ENCODE results near the gene HSF5. TPM values are rescaled to one million over a fixed set of nuclear protein-coding genes. Genes with fewer than 3 reads are reported as not detected.

Gene HSF5
- total and polyA plus RNA-seq, 2 of the 13 experiments (the other 11 are each of a cell fraction or from before 2014, with no cell fraction given) = not detected

GRCh38 chr17:58370716-58371115 is 117.5 kb downstream of the HSF5 start:
- in situ Hi-C loops (cut with HindIII; ENCODE audit: extremely low pct_ligation_motif_present, low pct_unique_long_range_greater_than_20kb) = no loop called here

More at GRCh38 chr17:58370716-58371115, 117.5 kb downstream of the HSF5 start:
- no TSS peak for BruUV-seq (replicated peaks)
- peaks cover 38 to 68% of the 10 kb centered on the region in 2 experiments for H3K36me3 ChIP-seq (replicated peaks in 1 of 2; ENCODE audit: control insufficient read depth in 1 of 2, insufficient read depth in 2 of 2, low read length in 2 of 2)
- DNase-seq (ENCODE audit: low spot score) (no peak), FAIRE-seq (no peak), ATAC-seq (no peak)
- ChIA-PET CTCF (ENCODE audit: low intra/inter-chr PET ratio, low total read pairs) (no interaction called here), POLR2A (interaction anchor here (1.8 to 12.9 kb wide), 7 partner anchors 10 to 45 kb away, joined by 6 to 458 read pairs (median 58); partner anchors contain the start of genes RNF43 and SUPT4H1)
- H3K27me3 ChIP-seq (ENCODE audit: control insufficient read depth in 1 of 2, insufficient read depth in 2 of 2, low read length in 2 of 2) = no peaks in the 10 kb centered on the region
- no peaks in the 10 kb centered on the region for H3K9me3 ChIP-seq (ENCODE audit: low read length)
- peaks cover 97% of the 10 kb centered on the region for H3K4me1 ChIP-seq (ENCODE audit: insufficient read depth, low read length)
- H3K79me2 ChIP-seq (ENCODE audit: insufficient read depth, low read length) = peaks cover 87% of the 10 kb centered on the region
- WGBS (ENCODE audit: low lambda C conversion rate) = 88% methylated on average over 9 of the region's 9 CpGs
- peak overlapping the region; percentile 36 for H3K9ac ChIP-seq (ENCODE audit: insufficient read depth, low read depth, low read length)
- no peaks in the 10 kb centered on the region for H4K20me1 ChIP-seq (ENCODE audit: insufficient read depth, low read length)
- H2AFZ ChIP-seq (ENCODE audit: low read length) = no peak overlapping the region
- no peak overlapping the region for H3K4me3 ChIP-seq (replicated peaks in 1 of 3; ENCODE audit: insufficient read depth in 1 of 3, low read depth in 2 of 3, low read length in 3 of 3)
- peak; percentile 68 for TF ChIP-seq AGO2 (optimal IDR thresholded peaks at IDR 0.05; ENCODE audit: low read depth, low read length)
- TF ChIP-seq ZBTB38 (CRISPR knock-in tag; IDR thresholded peaks at IDR 0.05) = 0 out of 2 replicates have a peak, but pooled peaks have one; percentile 11
- TF ChIP-seq ZNF354B (CRISPR knock-in tag; IDR thresholded peaks at IDR 0.05) = 0 out of 2 replicates have a peak, but pooled peaks have one; percentile 47
- TF ChIP-seq ZNF891 (CRISPR knock-in tag; IDR thresholded peaks at IDR 0.05) = peak; percentile 31; the same call in 1 of the 2 replicates
- peak; percentile 43; the same call in 1 of the 2 replicates for TF ChIP-seq ZBTB4 (CRISPR knock-in tag; IDR thresholded peaks at IDR 0.05; ENCODE audit: borderline replicate concordance)
- no peak for TF ChIP-seq ETV6 (CRISPR knock-in tag; conservative IDR thresholded peaks at IDR 0.05)
- 0 out of 2 replicates have a peak, but pooled peaks have one; percentile 5 for TF ChIP-seq ZNF17 (CRISPR knock-in tag; IDR thresholded peaks at IDR 0.05)
- TF ChIP-seq ZNF776 (CRISPR knock-in tag; IDR thresholded peaks at IDR 0.05) = no peak
- 0 out of 2 replicates have a peak, but pooled peaks have one; percentile 16 for TF ChIP-seq BORCS8-MEF2B (CRISPR knock-in tag; IDR thresholded peaks at IDR 0.05)
- TF ChIP-seq CC2D1A (CRISPR knock-in tag; IDR thresholded peaks at IDR 0.05) = no peak
- peak in 1 of 2 experiments; percentile 21; a peak in 1 of 4 replicates for TF ChIP-seq POLR2A (IDR thresholded peaks at IDR 0.05; ENCODE audit: insufficient read depth in 1 of 2, low read depth in 2 of 2, low read length in 2 of 2)
- no peak for TF ChIP-seq BRF2 (CRISPR knock-in tag; IDR thresholded peaks at IDR 0.05)
- intact Hi-C loops (cut with micrococcal nuclease; ENCODE audit: unreplicated experiment) = no loop called here
- peak overlapping the region; percentile 26; the same call in 1 of the 2 replicates for H3K4me2 ChIP-seq (ENCODE audit: low read depth, low read length)
- peak overlapping the region; percentile 92 for H3K27ac ChIP-seq (ENCODE audit: extremely low read length, insufficient read depth, low read length)

All from HepG2 (cell line).